ENCODE data around the gene LRRC56. TPM values are rescaled to one million over a fixed set of nuclear protein-coding genes. Genes with fewer than 3 reads are reported as not detected.

The LRRC56 gene
- total and polyA plus RNA-seq, 8 donors, result 1.8 to 4.7 (median 2.9) TPM

DNA sequence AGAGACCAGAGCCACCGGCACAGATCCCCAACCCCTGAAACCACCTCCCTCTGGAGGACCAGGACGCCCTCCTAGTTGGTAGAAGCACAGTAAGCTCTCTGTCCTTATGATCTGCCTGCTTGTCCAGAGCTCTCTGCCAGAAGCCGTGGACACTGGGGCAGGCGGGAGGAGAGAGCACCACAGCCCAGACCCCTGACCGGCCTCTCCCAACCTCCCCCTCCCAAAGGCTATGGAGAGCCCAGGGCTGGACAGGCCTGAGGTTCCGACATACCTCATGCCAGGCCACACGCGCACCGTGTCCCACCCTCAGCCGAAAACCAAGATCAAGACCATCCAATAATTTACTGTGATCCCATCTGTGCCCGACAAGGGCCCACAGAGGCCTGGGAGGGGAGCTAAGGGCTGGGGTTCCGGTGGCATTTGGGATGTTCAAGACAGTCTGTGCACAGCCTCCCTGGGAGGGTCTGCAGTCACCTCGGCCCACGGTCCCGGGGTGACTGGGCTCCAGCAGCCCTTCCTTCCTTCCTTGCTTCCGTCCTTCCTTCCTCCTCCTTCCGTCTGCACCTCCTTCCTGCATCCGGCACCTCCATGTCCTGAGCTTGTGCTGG, 5.3 kb upstream of the LRRC56 start:
- H3K27ac ChIP-seq, result no peak overlapping the region
- H3K9me3 ChIP-seq, result no peaks in the 10 kb centered on the region
- DNase-seq (no peak), ATAC-seq (no peak)
- TF ChIP-seq, protein P1, sequence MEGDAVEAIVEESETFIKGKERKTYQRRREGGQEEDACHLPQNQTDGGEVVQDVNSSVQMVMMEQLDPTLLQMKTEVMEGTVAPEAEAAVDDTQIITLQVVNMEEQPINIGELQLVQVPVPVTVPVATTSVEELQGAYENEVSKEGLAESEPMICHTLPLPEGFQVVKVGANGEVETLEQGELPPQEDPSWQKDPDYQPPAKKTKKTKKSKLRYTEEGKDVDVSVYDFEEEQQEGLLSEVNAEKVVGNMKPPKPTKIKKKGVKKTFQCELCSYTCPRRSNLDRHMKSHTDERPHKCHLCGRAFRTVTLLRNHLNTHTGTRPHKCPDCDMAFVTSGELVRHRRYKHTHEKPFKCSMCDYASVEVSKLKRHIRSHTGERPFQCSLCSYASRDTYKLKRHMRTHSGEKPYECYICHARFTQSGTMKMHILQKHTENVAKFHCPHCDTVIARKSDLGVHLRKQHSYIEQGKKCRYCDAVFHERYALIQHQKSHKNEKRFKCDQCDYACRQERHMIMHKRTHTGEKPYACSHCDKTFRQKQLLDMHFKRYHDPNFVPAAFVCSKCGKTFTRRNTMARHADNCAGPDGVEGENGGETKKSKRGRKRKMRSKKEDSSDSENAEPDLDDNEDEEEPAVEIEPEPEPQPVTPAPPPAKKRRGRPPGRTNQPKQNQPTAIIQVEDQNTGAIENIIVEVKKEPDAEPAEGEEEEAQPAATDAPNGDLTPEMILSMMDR (IDR thresholded peaks at IDR 0.05), result no peak
- H3K4me3 ChIP-seq, result no peak overlapping the region
- intact Hi-C loops (cut with DNase I), result no loop called here
- peaks cover 0 to 32% of the 10 kb centered on the region in 2 donors for H3K36me3 ChIP-seq
- H3K27me3 ChIP-seq, result peaks cover 0 to 13% of the 10 kb centered on the region in 2 donors
- H3K4me1 ChIP-seq, result peaks cover 6 to 32% of the 10 kb centered on the region in 2 donors

DNA sequence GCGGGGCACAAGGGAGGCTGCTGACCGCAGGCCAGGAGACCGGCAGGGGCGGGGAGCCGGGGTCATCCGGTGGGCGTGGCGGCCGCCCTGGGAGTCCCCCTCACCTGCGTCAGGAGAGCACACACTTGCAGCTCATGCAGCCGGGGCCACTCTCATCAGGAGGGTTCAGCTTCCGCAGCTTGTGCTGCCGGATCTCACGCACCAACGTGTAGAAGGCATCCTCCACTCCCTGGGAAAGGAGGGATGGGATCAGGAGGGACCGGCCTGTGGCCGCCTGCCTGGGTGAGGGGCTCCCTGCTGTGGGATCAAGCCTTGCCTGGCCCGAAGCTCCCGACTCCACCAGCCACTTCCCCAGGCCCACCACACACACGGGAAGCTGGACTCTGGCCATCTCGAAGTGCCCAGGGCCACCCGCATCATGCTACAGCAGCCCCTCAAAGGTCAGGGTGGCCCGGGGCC, 4.8 kb upstream of the LRRC56 start:
- H3K4me1 ChIP-seq, result peaks cover 11 to 37% of the 10 kb centered on the region in 2 donors
- DNase-seq (no peak), ATAC-seq (no peak)
- H3K27me3 ChIP-seq, result peaks cover 0 to 18% of the 10 kb centered on the region in 2 donors
- intact Hi-C loops (cut with DNase I), result no loop called here
- TF ChIP-seq, protein P1 (IDR thresholded peaks at IDR 0.05), result no peak
- H3K9me3 ChIP-seq, result no peaks in the 10 kb centered on the region
- no peak overlapping the region for H3K4me3 ChIP-seq
- peaks cover 0 to 32% of the 10 kb centered on the region in 2 donors for H3K36me3 ChIP-seq
- no peak overlapping the region for H3K27ac ChIP-seq

DNA sequence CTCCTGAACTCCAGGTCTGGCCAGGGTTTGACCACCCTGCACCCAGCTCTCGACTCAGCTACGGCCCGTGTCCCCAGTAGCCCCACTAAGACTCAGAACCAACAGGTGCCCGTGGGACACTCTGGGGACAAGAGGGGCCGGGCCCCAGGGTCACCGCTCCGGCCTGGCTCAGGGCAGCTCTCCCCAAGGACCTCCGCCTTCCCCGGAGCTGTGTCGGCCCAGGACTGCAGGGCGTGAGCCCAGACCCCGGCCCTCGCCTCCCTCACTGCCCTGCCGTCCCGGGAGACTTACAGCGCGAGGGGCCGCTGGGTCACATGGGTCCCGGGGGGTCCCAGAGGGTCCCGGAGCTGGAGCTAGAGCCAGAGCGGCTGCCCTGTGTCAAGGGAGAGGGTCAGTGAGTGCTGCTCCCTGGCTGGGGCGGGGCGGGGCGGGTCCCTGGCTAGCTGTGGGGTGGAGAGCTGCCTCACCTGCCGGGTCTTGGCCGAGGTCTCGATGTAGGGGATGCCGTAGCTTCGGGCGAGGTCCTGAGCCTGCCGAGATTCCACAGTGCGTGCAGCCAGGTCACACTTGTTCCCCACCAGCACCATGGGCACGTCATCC, 4.2 kb upstream of the LRRC56 start:
- ATAC-seq (no peak), DNase-seq (no peak)
- intact Hi-C loops (cut with DNase I), result no loop called here
- peaks cover 0 to 32% of the 10 kb centered on the region in 2 donors for H3K36me3 ChIP-seq
- H3K4me1 ChIP-seq, result peaks cover 14 to 43% of the 10 kb centered on the region in 2 donors
- TF ChIP-seq, protein P1 (IDR thresholded peaks at IDR 0.05), result no peak
- no peaks in the 10 kb centered on the region for H3K9me3 ChIP-seq
- no peak overlapping the region for H3K4me3 ChIP-seq
- H3K27me3 ChIP-seq, result peaks cover 0 to 23% of the 10 kb centered on the region in 2 donors
- no peak overlapping the region for H3K27ac ChIP-seq

DNA sequence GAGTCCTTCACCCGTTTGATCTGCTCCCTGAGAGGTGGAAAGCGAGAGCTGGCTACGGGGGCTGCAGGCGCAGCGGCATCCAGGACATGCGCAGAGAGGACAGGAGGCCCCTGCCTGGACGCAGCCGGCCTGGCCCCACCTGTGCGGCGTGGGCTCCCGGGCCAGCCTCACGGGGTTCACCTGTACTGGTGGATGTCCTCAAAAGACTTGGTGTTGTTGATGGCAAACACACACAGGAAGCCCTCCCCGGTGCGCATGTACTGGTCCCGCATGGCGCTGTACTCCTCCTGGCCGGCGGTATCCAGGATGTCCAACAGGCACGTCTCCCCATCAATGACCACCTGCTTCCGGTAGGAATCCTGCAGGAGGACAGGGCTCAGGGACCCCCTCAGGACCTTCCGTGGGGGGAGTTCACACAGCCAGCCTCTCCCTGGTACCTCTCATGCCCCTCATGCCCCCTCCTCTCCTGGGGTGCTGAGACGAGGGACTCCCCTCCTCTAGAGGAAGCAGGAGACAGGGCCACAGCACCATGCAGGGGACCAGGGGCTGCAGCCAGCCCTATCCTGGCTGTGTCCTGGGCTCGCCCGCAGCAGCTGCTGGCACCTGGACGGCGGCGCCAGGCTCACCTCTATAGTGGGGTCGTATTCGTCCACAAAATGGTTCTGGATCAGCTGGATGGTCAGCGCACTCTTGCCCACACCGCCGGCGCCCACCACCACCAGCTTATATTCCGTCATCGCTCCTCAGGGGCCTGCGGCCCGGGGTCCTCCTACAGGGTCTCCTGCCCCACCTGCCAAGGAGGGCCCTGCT, 3.5 kb upstream of the LRRC56 start:
- H3K36me3 ChIP-seq, result peaks cover 0 to 32% of the 10 kb centered on the region in 2 donors
- intact Hi-C loops (cut with DNase I), result no loop called here
- TF ChIP-seq, protein P1 (IDR thresholded peaks at IDR 0.05), result no peak
- H3K4me1 ChIP-seq, result peaks cover 14 to 46% of the 10 kb centered on the region in 2 donors
- H3K9me3 ChIP-seq, result no peaks in the 10 kb centered on the region
- H3K27ac ChIP-seq, result no peak overlapping the region
- DNase-seq, result peak in 1 of 4 donors; percentile 33
- peak overlapping the region; percentile 80 to 88 for H3K4me3 ChIP-seq
- H3K27me3 ChIP-seq, result peaks cover 0 to 29% of the 10 kb centered on the region in 2 donors
- ATAC-seq, result no peak
